OCI-LY7 (cell line): ENCODE data around the gene CARD8.

Experiments used
- CTCF ChIP-seq: fragments of 200-600 bp; sonication (generic); conservative IDR thresholded peaks from 2 replicates; pipeline ENCODE4 v1.5.1; 2014; ENCODE audit warnings: mild to moderate bottlenecking, antibody characterized with exemption, low read length, moderate library complexity, mixed read lengths
- EZH2phosphoT487 ChIP-seq: fragments of 200-600 bp; sonication (generic); IDR thresholded peaks from 2 replicates; pipeline ENCODE4 v1.6.1; 2018; ENCODE audit warnings: low read depth, borderline replicate concordance, mild to moderate bottlenecking, mixed run types, antibody characterized with exemption, low read length, moderate library complexity, mixed read lengths

DNA sequence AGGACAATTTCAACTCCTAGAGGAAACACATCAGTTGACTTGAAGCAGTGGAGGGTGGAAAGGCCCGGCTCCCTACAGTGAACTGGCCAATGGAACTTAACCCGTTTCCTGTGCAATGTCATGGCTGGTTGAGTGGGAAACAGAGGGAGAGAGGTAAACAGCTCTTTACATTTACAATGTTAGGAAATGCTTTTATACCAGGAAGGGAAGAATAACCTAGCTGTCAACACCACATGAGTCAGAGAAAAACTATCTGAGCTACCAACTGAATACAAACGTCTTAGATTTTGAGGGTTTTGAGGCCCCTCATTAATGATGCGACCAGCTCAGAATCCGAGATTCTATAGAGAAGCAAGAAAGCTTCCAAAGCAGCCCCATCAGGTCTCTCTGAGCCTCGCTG is 36.7 kb downstream of the CARD8 start:
- TF ChIP-seq CTCF, result no peak
- no peak for TF ChIP-seq EZH2phosphoT487
